Subcutaneous adipose tissue (tissue), 4 donors: Measurements from ENCODE around the gene ANAPC10. TPM values are rescaled to one million over a fixed set of nuclear protein-coding genes. Genes with fewer than 3 reads are reported as not detected.

ENCODE experiments used
- total RNA-seq, 4 donors: library from RNA; depleted of rRNA; stranded (reverse); fragments of >200 nt; gene quantifications; one replicate each; pipeline ENCODE4 v1.1.0, GENCODE V29; 2016
- TF ChIP-seq, protein P1 (sequence below): fragments of 450-650 bp; IDR thresholded peaks from one replicate; pipeline ENCODE4 v1.5.1; 2016; ENCODE audit warnings: low read depth, mild to moderate bottlenecking, control low read depth, antibody characterized with exemption, moderate library complexity

Gene ANAPC10
- total RNA-seq, 4 donors from 2014 or later = 24.6 to 35.6 (median 28.2) TPM

DNA sequence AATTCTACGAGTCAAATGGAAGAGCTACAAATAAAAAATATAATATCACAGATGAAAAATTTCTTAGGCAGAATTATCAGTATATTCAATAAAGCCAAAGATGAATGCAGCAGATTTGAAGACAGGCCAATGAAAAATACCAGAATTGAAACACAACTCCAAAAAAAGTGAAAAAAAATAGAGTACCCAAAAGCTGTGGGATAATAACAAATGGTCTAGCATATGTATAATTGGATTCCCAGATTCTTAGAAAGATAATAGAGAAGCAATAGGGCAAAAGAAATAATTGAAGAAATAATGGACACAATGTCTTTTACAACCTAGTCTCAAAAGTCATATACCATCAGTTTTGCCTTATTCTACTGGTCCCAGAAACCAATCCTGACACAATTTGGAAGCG, 4.4 kb downstream of the ANAPC10 start:
- TF ChIP-seq, protein P1, sequence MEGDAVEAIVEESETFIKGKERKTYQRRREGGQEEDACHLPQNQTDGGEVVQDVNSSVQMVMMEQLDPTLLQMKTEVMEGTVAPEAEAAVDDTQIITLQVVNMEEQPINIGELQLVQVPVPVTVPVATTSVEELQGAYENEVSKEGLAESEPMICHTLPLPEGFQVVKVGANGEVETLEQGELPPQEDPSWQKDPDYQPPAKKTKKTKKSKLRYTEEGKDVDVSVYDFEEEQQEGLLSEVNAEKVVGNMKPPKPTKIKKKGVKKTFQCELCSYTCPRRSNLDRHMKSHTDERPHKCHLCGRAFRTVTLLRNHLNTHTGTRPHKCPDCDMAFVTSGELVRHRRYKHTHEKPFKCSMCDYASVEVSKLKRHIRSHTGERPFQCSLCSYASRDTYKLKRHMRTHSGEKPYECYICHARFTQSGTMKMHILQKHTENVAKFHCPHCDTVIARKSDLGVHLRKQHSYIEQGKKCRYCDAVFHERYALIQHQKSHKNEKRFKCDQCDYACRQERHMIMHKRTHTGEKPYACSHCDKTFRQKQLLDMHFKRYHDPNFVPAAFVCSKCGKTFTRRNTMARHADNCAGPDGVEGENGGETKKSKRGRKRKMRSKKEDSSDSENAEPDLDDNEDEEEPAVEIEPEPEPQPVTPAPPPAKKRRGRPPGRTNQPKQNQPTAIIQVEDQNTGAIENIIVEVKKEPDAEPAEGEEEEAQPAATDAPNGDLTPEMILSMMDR = no peak

DNA sequence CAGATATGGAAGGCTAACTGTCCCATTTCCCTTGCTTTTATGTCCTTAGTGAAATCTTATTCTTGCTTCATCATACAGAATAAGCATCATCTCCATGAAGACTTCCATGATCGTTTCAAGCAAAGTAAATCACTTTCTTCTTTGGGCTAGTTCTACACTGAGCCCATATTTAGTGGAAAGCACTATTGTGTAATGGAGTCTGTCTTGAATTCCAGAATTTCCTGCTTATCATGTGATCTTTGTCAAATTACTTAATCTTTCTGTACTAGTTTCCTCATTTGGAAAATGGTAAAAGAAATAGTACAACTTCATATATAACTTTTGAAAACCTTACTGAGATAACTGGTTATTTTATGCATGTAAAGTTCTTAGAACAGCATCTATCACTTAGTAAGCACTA, 7.6 kb downstream of the ANAPC10 start:
- TF ChIP-seq, protein P1 = no peak

DNA sequence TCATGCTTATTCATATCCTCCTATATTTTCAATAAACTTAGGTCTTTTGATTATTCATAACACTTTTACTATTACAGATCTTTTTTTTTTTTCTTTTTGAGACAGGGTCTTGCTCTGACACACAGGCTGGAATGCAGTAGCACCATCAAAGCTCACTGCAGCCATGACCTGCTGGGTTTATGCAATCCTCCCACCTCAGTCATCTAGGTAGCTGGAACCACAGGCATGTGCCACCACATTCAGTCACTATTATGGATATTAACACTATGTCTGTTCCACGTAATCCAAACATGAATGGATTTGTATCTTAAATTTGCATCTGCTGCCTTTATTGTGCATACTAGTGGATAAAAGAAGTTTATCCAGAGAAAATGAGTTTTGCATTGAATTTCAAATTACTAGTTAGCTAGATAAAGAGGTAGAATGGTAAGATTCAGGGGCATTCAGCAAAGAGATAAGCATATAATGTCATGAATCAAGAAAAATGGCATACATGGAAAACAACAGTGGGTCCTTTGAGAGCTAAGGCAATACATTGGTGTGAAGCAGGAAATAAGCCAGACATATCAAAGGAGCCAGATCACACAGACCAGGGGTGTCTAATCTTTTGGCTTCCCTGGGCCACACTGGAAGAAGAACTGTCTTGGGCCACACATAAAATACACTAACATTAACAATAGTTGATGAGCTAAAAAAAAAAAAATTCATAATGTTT, 13.9 kb downstream of the ANAPC10 start:
- TF ChIP-seq, protein P1 = no peak

DNA sequence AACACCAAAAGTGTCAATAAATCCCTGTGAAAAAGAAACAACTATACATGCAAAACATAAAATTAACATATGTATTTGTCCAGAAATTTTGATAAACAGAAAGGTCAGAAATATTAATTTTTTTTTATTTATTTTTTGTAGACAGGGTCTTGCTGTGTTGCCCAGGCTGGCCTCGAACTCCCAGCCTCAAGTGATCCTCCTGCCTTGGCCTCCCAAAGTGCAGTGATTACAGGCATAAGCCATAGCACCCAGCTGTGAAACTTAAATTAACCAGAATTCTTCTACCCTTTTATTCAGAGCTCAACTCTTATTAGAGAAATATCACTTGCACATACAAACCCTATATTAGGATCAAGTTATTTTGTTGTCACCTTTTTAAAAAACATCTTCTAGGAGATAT, 16.2 kb downstream of the ANAPC10 start:
- TF ChIP-seq, protein P1 = no peak

DNA sequence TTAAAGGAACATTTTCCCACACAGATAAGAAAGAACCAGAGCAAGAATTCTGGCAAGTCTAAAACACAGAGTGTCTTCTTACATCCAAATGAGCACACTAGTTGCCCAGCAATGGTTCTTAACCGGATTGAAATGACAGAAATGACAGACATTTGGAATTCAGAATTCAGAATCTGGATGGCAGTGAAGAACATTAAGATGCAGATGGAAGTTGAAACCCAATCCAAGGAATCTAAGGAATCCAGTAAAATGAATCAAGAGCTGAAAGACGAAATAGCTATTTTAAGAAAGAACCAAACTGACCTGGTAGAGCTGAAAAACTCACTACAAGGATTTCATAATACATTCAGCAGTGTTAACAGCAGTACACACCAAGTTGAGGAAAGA, 21.5 kb downstream of the ANAPC10 start:
- TF ChIP-seq, protein P1 = no peak

DNA sequence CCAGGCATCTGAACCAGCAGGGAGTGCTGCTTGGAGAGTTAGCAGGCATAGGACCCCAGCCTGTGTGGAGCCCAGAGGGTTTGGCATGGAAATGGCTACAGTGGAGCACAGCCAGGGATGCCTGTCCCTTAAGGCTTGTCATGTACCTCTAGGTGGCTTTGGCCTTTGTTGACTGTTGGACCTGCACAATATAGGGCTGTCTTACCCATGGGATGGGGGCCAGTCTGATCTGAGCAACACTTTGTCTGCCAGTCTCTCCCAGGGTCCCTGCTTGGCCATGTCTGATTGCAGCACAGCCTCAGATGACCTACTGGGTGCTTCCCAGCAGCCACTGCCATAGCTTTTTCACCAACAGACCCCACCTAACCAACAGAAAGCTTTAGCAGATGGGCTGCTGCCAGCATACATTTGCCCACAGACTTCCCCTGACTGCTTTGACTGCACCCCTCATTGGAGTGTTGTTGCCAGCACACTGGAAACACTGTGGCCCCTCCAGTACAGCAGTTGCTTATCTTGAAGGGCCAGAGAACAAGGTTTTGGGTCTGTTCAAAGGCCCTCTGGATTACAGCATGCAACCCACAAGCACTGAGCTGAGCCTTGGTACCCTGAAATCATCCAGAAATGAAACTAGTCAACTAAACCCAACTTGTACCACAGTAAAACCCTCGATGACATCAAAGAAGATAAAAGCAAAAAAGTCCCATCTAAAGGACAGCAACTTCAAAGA, 22.1 kb downstream of the ANAPC10 start:
- TF ChIP-seq, protein P1 = no peak

DNA sequence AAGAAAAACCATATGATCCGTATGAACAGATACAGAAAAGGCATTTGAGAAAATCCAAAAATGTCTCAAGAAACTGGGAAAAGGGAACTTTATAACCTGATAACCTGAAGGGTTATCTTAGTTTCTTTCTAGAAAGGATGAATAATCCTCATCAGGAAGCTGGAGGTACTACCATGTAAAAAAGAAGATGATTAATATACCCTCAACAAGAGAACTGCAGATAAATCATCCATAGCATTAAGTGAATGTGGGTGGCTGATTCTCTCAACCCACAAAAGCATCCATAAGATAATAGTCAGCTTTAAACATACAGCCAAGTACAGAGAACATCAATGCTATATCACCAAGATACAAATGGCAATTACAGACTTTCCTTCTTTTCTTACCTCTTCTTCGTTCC, 26.4 kb downstream of the ANAPC10 start:
- TF ChIP-seq, protein P1 = no peak
